ENCODE measurements around the gene POLK. TPM values are rescaled to one million over a fixed set of nuclear protein-coding genes. Genes with fewer than 3 reads are reported as not detected.

The POLK gene
- total and polyA plus RNA-seq, 2 donors (not counting 3 experiments of a cell fraction or from before 2014, with no cell fraction given) = 5.1 to 27.3 TPM

- CTCF ChIA-PET = interaction anchor here (1.6 to 1.7 kb wide), 2 partner anchors 14 to 41 kb away, joined by 3 to 4 read pairs; no protein-coding TSS in a partner anchor
- dilution Hi-C loops (cut with MboI; ENCODE audit: extremely low pct_ligation_motif_present, low sequenced_read_pairs) = no loop called here
- H4K20me1 ChIP-seq (replicated peaks; ENCODE audit: control insufficient read depth, extremely low read depth, insufficient read depth, low read length) = peaks cover 5% of the 10 kb centered on the region
Observed at GRCh38 chr5:75469017-75469416, 42.7 kb upstream of the POLK start.

More at GRCh38 chr5:75469017-75469416, 42.7 kb upstream of the POLK start:
- Histone ChIP-seq H3K4me1 (ENCODE audit: control insufficient read depth, extremely low read depth, insufficient read depth, low read length) (peaks cover 8% of the 10 kb centered on the region), H3K9me1 (replicated peaks; ENCODE audit: control insufficient read depth, extremely low read depth, insufficient read depth, low read length) (no peaks in the 10 kb centered on the region), H3K27ac (ENCODE audit: insufficient read depth, low read depth, low read length) (no peak overlapping the region), H3K4me3 (replicated peaks in 1 of 3; ENCODE audit: insufficient read depth in 1 of 3, low read depth in 1 of 3, low read length in 3 of 3) (no peak overlapping the region), H3K27me3 (ENCODE audit: control insufficient read depth in 2 of 2, insufficient read depth in 2 of 2, low read length in 2 of 2) (no peaks in the 10 kb centered on the region), H3K9ac (replicated peaks; ENCODE audit: extremely low read depth, insufficient read depth, low read length) (no peak overlapping the region), H3K4me2 (ENCODE audit: insufficient read depth, low read length) (no peak overlapping the region), H2AFZ (ENCODE audit: low read depth, low read length) (no peak overlapping the region), H3K79me2 (ENCODE audit: control insufficient read depth, insufficient read depth, low read length) (peaks cover 34% of the 10 kb centered on the region), H3K36me3 (ENCODE audit: control insufficient read depth in 2 of 2, extremely low read depth in 1 of 2, insufficient read depth in 2 of 2, low read length in 2 of 2) (no peaks in the 10 kb centered on the region), H3K9me3 (replicated peaks; ENCODE audit: control insufficient read depth, insufficient read depth, low read length) (no peaks in the 10 kb centered on the region)
- TF ChIP-seq CTCF (IDR thresholded peaks at IDR 0.05; ENCODE audit: extremely low read depth in 1 of 2, insufficient read depth in 1 of 2, low read depth in 1 of 2, low read length in 2 of 2) = no peak
- no peak for TF ChIP-seq MAX (IDR thresholded peaks at IDR 0.05; ENCODE audit: insufficient read depth, insufficient read length)
- no peak for TF ChIP-seq POLR2A (IDR thresholded peaks at IDR 0.05; ENCODE audit: low read depth, low read length)
- TF ChIP-seq JUN (IDR thresholded peaks at IDR 0.05; ENCODE audit: borderline replicate concordance, insufficient read depth, insufficient read length, low read depth) = no peak
- TF ChIP-seq EZH2 (IDR thresholded peaks at IDR 0.05; ENCODE audit: borderline replicate concordance, low read depth, low read length, severe bottlenecking) = no peak
- no peak for TF ChIP-seq MYC (IDR thresholded peaks at IDR 0.05; ENCODE audit: low read depth, low read length)
- TF ChIP-seq GATA2 (IDR thresholded peaks at IDR 0.05; ENCODE audit: insufficient read depth, insufficient read length, low read depth, low read length) = no peak
- no peak for TF ChIP-seq FOS (IDR thresholded peaks at IDR 0.05; ENCODE audit: borderline replicate concordance, insufficient read depth, low read length)
- no peak for TF ChIP-seq POLR2AphosphoS5 (IDR thresholded peaks at IDR 0.05; ENCODE audit: insufficient read depth, low read depth, low read length)
- intact Hi-C loops (cut with micrococcal nuclease) = no loop called here
- FAIRE-seq (no peak), DNase-seq (ENCODE audit: low read depth, low spot score) (no peak)
- POLR2A ChIA-PET = no interaction called here
- no TSS peak for BruUV-seq (replicated peaks)

Data from endothelial cell of umbilical vein (primary cell).